Stomach smooth muscle (tissue), 2 donors: Measurements from ENCODE around the gene TSPAN31.
A peak's percentile ranks its signal among the peaks of the same experiment; 100 is the strongest.

ENCODE experiments used
- H3K27ac ChIP-seq: one replicate; pipeline ENCODE4 v1.7.0; 2013; ENCODE audit warnings: mild to moderate bottlenecking, low read length, inconsistent platforms
- H3K27me3 ChIP-seq, 2 donors: one replicate each; pipeline ENCODE4 v1.7.0; 2013; ENCODE audit warnings: low read length in 2 of 2; ENCODE audit not compliant: insufficient read depth in 2 of 2, control insufficient read depth in 1 of 2
- H3K36me3 ChIP-seq, 2 donors: one replicate each; pipeline ENCODE4 v1.7.0; 2013; ENCODE audit warnings: low read length in 2 of 2; ENCODE audit not compliant: control insufficient read depth in 2 of 2, insufficient read depth in 2 of 2
- H3K4me1 ChIP-seq: one replicate; pipeline ENCODE4 v1.7.0; 2013; ENCODE audit warnings: low read length; ENCODE audit not compliant: control insufficient read depth, insufficient read depth
- H3K4me3 ChIP-seq, 2 donors: one replicate each; pipeline ENCODE4 v1.7.0; 2013; ENCODE audit warnings: low read length in 2 of 2
- H3K9ac ChIP-seq, 2 donors: one replicate each; pipeline ENCODE4 v1.7.0; 2013; ENCODE audit warnings: low read length in 2 of 2, mild to moderate bottlenecking in 1 of 2
- H3K9me3 ChIP-seq, 2 donors: one replicate each; pipeline ENCODE4 v1.7.0; 2013; ENCODE audit warnings: low read length in 2 of 2; ENCODE audit not compliant: control insufficient read depth in 2 of 2
- donor health status: healthy.
- donor health status: Pancreatic carcinoma.

Gene TSPAN31

DNA sequence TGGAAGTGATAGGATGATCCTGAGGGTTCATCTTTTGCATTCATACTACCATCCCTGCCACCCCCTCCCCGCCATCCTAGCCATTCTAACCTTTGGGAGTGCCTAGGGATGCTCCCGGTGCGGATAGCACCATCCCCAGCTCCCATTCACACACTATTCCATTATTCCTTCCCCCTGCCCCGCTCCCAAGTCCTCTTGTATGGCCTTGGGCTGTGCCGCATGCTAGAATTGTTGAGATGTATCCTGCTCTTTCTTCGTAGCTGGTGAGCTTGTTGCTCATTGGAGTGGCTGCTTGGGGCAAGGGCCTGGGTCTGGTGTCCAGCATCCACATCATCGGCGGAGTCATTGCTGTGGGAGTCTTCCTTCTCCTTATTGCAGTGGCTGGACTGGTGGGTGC is 644 bp downstream of the TSPAN31 start:
- Histone ChIP-seq H3K4me3 (peak overlapping the region; percentile 87 to 98), H3K36me3 (peaks cover 9 to 13% of the 10 kb centered on the region in 2 donors), H3K9ac (peak overlapping the region; percentile 98 to 100), H3K9me3 (no peaks in the 10 kb centered on the region), H3K27ac (peak overlapping the region; percentile 98), H3K4me1 (peaks cover 9% of the 10 kb centered on the region), H3K27me3 (peaks cover 3 to 13% of the 10 kb centered on the region in 2 donors)

DNA sequence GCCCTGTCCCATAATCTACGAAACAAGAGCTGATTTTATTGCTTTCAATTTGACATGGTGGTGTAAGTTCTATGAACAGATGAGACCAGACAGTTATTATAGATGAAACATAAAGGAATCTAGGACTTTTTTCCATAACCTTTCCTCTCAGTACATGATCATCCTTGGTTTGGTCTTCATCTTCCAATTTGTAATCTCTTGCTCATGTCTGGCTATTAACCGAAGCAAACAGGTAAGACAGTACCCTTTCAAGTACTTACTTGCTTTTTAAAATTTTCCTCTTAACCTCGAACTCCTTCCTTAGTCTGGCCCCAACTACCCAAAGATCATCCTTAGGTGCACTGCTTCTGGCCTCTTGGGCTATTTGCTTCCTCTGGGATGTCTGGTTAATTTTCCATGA is 1.2 kb downstream of the TSPAN31 start:
- Histone ChIP-seq H3K36me3 (peaks cover 15% of the 10 kb centered on the region in 2 donors), H3K27me3 (peaks cover 3 to 8% of the 10 kb centered on the region in 2 donors), H3K9ac (peak overlapping the region in 1 of 2 donors; percentile 98), H3K4me1 (peaks cover 14% of the 10 kb centered on the region), H3K9me3 (no peaks in the 10 kb centered on the region), H3K4me3 (peak overlapping the region; percentile 87 to 98), H3K27ac (peak overlapping the region; percentile 98)

DNA sequence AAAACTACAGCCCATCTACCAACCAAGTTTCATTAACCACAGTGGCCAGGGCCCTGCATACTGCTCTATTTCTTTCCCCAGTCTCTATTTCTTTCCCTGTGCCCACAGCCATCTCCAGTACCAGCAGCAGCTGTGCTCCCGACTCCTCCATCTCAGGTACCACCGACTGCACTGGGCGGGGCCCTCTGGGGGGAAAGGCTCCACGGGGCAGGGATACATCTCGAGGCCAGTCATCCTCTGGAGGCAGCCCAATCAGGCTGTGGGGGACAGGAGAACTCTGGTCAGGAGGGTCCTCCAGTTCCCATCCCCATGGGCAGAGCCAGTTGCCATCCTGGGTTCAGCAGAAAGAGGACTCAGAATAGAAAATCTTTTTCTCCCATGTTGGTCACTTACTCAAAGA is 4.2 kb downstream of the TSPAN31 start:
- H3K4me1 ChIP-seq = peaks cover 26% of the 10 kb centered on the region
- H3K4me3 ChIP-seq = no peak overlapping the region
- no peak overlapping the region for H3K27ac ChIP-seq
- H3K9ac ChIP-seq = no peak overlapping the region
- peaks cover 15% of the 10 kb centered on the region in 2 donors for H3K36me3 ChIP-seq
- H3K9me3 ChIP-seq = no peaks in the 10 kb centered on the region
- no peaks in the 10 kb centered on the region for H3K27me3 ChIP-seq

DNA sequence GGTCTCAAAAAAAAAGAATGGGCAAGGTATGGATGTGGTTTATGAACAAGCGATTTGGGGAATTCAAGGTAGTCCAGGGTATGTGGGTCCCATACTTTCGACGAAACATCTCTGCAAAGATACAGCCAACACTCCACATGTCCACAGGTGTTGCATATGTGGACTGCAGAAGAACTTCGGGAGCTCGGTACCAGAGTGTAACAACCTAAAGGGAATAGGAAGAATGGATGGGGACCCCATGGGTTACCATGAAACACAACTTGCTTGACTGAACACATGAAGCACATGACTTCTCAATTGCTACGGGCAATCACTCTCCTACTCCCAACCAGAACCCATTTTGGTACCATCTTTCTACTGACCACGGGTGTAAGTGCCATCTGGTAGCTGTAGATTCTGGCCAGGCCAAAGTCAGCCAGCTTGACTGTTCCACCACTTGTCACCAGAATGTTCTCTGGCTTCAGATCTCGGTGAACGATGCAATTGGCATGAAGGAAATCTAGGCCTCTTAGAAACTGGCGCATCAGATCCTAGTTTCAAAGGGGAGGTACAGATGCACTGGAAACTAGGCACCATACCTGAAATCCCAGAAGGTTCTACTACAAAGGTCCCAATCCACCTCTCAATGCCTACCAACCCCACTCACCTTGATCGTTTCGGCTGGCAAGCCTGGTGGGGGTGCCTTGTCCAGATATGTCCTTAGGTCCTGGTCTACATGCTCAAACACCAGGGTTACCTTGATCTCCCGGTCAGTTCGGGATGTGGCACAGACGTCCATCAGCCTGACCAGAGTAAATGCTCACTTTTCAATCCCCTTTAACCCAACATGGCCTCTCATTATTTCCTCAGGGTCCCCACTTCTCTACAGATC is 6.0 kb downstream of the TSPAN31 start:
- Histone ChIP-seq H3K9me3 (no peaks in the 10 kb centered on the region), H3K36me3 (peaks cover 15% of the 10 kb centered on the region in 2 donors), H3K27ac (peak overlapping the region; percentile 80), H3K9ac (peak overlapping the region; percentile 88 to 92), H3K4me1 (peaks cover 27% of the 10 kb centered on the region), H3K4me3 (peak overlapping the region; percentile 73 to 87), H3K27me3 (no peaks in the 10 kb centered on the region)

DNA sequence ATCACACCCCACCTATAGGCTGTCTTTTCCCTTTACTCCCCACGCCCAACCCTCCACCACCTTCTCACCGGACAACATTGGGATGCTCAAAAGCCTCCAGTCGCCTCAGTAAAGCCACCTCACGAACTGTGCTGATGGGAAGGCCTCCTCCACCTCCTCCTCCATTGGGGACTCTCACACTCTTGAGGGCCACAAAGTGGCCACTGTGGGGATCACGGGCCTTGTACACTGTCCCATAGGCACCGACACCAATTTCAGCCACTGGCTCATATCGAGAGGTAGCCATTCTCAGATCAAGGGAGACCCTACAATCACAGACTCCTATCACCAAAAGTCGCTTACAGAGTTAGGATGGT is 6.6 kb downstream of the TSPAN31 start:
- H3K36me3 ChIP-seq = peaks cover 15% of the 10 kb centered on the region in 2 donors
- peaks cover 29% of the 10 kb centered on the region for H3K4me1 ChIP-seq
- peak overlapping the region; percentile 80 for H3K27ac ChIP-seq
- H3K9me3 ChIP-seq = no peaks in the 10 kb centered on the region
- H3K27me3 ChIP-seq = no peaks in the 10 kb centered on the region
- H3K4me3 ChIP-seq = peak overlapping the region; percentile 73 to 87
- peak overlapping the region; percentile 88 to 92 for H3K9ac ChIP-seq

DNA sequence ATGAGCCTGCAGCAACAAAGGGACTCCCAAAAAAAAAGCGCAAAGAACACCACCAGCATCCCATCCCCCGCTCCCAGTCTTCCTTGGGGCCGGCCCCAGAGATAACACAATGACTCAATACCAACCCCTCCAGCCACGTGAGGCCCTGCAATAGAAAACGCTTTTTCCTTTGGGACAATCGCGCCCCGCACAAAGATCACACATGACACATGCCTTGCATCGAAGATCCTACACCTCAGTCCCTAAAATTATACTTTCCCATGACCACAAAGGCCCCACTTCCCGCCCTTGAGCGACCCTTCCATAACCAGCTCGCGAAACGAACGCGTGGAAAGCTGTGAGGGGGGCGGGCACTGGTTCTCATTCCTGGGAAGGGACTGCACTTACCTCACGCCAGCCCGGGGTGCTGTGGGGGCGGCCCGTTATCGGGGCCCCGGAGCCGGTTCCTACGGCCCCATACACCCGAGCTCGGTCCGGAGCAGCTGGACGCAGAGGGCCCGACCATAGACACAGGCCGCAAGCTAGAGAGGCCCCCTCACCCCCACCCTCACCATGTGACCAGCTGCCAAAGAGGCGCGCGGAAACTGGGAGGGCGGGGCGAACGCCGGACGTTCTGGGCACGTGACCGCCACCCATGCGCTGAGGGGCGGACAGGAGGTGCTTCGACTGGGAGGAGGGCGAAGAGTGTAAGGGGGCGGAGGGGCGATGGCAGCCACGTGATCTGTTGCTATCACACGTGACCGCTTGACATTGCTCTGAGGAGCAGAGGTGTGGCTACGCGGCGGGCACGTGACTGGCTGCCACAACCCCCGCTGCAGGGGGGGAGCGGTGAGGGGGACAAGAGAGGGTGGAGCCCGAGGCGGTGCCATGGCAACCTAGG is 7.2 kb downstream of the TSPAN31 start, which contains the start of gene CDK4:
TSS of gene CDK4 (minus strand) at position 523 of the 880 bp plus-strand sequence. CDS start 593 bp downstream, outside the sequence.
- Histone ChIP-seq H3K9me3 (no peaks in the 10 kb centered on the region), H3K4me1 (peaks cover 29% of the 10 kb centered on the region), H3K27me3 (no peaks in the 10 kb centered on the region), H3K27ac (peak within 1 kb of the TSS; percentile 80), H3K36me3 (peaks cover 15% of the 10 kb centered on the region in 2 donors), H3K4me3 (peak within 1 kb of the TSS; percentile 78 to 87), H3K9ac (peak within 1 kb of the TSS; percentile 88 to 92)

DNA sequence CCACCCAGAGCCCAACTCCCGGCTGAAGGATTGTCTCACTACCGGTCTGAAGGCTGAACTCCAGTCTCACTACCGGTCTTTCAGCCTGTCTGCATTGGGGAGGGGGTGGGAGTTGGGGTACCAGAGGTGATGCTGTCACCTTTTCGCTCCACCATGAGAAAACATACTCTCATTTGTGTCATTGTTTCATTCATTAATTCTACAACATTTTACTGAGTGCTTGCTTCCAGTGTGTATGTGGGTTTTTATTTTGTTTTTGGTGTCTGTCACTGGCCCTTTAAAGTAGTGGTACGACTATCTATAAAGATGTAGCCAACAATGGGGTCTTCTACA is 7.8 kb downstream of the TSPAN31 start:
- Histone ChIP-seq H3K36me3 (peaks cover 14 to 15% of the 10 kb centered on the region in 2 donors), H3K9ac (peak overlapping the region in 1 of 2 donors; percentile 65), H3K27ac (no peak overlapping the region), H3K4me1 (peaks cover 29% of the 10 kb centered on the region), H3K4me3 (peak overlapping the region; percentile 78 to 87), H3K9me3 (no peaks in the 10 kb centered on the region), H3K27me3 (no peaks in the 10 kb centered on the region)

DNA sequence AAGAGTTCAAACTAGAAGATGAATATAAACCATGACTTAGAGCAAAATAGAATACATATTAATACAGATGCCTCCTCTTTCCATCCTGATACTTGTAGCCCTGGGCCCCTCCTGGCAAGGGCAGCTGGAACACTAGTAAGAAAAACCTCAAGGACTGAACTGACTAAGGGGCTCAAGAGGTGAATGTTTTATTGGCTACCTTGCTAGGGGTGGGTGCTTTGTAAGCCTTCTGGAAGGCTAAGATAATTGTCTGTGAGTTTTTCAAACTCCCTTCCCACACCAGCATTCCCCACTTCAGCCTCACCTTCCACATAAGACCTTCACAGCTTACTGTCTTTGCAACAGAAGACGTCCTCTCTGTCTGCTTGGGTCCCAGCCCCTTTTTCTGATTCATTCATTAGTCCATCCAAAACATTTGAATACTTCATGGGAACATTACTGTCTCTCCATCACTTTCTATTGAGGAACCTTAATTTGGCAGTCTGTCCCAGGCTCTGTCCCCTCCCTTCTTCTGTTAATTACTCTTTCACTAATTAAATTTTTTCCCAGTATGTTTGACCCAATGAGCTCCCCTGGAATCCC is 9.0 kb downstream of the TSPAN31 start:
- no peak overlapping the region for H3K9ac ChIP-seq
- H3K4me1 ChIP-seq = peaks cover 29% of the 10 kb centered on the region
- H3K4me3 ChIP-seq = peak overlapping the region in 1 of 2 donors; percentile 77
- H3K9me3 ChIP-seq = no peaks in the 10 kb centered on the region
- H3K36me3 ChIP-seq = peaks cover 18 to 23% of the 10 kb centered on the region in 2 donors
- H3K27me3 ChIP-seq = no peaks in the 10 kb centered on the region
- H3K27ac ChIP-seq = no peak overlapping the region

DNA sequence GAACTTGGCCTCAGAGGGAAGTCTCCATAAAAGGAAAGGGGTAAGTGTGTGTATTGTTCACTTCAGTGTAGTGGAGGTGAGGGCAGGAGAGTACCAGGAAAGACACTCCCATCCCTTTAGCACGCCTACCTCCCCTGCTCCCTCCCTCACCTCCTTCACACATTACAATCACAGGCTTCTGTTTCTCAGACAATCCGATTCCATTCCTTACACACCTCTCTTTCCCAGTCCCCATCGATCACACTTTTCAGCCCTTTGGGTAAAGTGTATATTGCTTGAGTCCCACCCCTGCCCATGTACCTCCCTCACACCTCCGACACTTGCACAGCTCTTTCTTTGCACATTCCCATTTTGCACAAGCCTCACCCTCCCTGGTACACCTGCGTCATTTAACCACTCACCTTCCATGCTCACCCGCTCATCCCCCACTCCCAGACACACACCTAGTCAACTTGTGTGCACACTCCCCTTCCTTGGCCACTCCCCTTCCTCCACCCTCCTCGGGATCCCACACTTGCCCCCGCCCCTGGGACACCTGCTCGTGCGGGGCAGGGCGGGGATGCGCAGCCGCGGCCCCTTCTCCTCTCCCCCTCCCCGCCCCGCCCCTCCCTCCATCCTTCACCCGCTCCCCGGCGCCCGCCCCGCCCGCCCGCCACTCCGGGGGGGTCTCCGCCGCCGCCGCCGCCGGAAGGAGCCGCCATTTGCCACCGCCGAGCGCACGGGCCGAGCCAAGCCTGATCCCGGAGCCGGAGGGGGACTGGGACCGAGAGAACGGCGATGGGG is 9.8 kb downstream of the TSPAN31 start, which contains the start of gene MARCHF9:
TSS of gene MARCHF9 (plus strand) at position 693 of the 783 bp plus-strand sequence. CDS start 426 bp downstream, outside the sequence.
- Histone ChIP-seq H3K27me3 (no peaks in the 10 kb centered on the region), H3K36me3 (peaks cover 21 to 27% of the 10 kb centered on the region in 2 donors), H3K9ac (peak within 1 kb of the TSS; percentile 51), H3K4me3 (peak within 1 kb of the TSS; percentile 70 to 77), H3K9me3 (no peaks in the 10 kb centered on the region), H3K27ac (no peak within 1 kb of the TSS), H3K4me1 (peaks cover 29% of the 10 kb centered on the region)

DNA sequence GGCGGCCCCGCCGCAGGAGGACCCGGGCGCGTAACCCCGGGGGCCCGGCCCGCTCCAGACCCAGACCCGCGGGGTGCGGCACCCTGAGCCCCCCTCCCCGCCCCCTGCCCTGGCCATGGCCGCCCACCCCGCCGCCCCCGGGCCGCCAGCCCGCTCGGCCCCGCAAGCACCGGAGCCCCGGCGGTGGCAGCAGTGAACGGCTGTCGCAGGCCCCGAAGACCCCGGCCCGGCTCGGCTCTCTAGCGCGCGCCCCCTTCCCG is 10.3 kb downstream of the TSPAN31 start:
- peaks cover 21 to 26% of the 10 kb centered on the region in 2 donors for H3K36me3 ChIP-seq
- H3K27me3 ChIP-seq = no peaks in the 10 kb centered on the region
- H3K9ac ChIP-seq = no peak overlapping the region
- no peaks in the 10 kb centered on the region for H3K9me3 ChIP-seq
- H3K4me3 ChIP-seq = peak overlapping the region in 1 of 2 donors; percentile 77
- peaks cover 29% of the 10 kb centered on the region for H3K4me1 ChIP-seq
- H3K27ac ChIP-seq = no peak overlapping the region
